ENCODE results near the gene NXPH1.

NXPH1 gene

GRCh38 chr7:8781166-8781565 is 347.8 kb downstream of the NXPH1 start:
- TF ChIP-seq CTCF (IDR thresholded peaks at IDR 0.05; ENCODE audit: low read length, missing control alignments), result no peak
- no peak overlapping the region for H3K4me3 ChIP-seq (replicated peaks; ENCODE audit: low read depth, low read length)
- no peak for DNase-seq (ENCODE audit: low read depth)

GRCh38 chr7:8783229-8783628 is 349.8 kb downstream of the NXPH1 start:
- no peak for DNase-seq (ENCODE audit: low read depth)
- no peak overlapping the region for H3K4me3 ChIP-seq (replicated peaks; ENCODE audit: low read depth, low read length)
- TF ChIP-seq CTCF (IDR thresholded peaks at IDR 0.05; ENCODE audit: low read length, missing control alignments), result no peak

GRCh38 chr7:8785081-8785480 is 351.7 kb downstream of the NXPH1 start:
- no peak overlapping the region for H3K4me3 ChIP-seq (replicated peaks; ENCODE audit: low read depth, low read length)
- no peak for TF ChIP-seq CTCF (IDR thresholded peaks at IDR 0.05; ENCODE audit: low read length, missing control alignments)
- DNase-seq (ENCODE audit: low read depth), result no peak

GRCh38 chr7:8800986-8801385 is 367.6 kb downstream of the NXPH1 start:
- H3K4me3 ChIP-seq (replicated peaks; ENCODE audit: low read depth, low read length), result no peak overlapping the region
- no peak for DNase-seq (ENCODE audit: low read depth)
- TF ChIP-seq CTCF (IDR thresholded peaks at IDR 0.05; ENCODE audit: low read length, missing control alignments), result no peak
